AG10803 (cell line): Measurements from ENCODE around the gene HTR2B.

ENCODE experiments used
- DNase-seq: peaks from one replicate; pipeline ENCODE4 v3.0.0; 2010; ENCODE audit warnings: low read depth
- H3K4me3 ChIP-seq: 2 replicates; pipeline ENCODE4 v1.5.1; 2011; ENCODE audit warnings: mild to moderate bottlenecking, low read length, control low read depth
- TF ChIP-seq, protein P1 (sequence below): conservative IDR thresholded peaks from 2 replicates; pipeline ENCODE4 v1.5.1; 2011; ENCODE audit warnings: mild to moderate bottlenecking, low read length, control low read depth, inconsistent platforms

Gene HTR2B

DNA sequence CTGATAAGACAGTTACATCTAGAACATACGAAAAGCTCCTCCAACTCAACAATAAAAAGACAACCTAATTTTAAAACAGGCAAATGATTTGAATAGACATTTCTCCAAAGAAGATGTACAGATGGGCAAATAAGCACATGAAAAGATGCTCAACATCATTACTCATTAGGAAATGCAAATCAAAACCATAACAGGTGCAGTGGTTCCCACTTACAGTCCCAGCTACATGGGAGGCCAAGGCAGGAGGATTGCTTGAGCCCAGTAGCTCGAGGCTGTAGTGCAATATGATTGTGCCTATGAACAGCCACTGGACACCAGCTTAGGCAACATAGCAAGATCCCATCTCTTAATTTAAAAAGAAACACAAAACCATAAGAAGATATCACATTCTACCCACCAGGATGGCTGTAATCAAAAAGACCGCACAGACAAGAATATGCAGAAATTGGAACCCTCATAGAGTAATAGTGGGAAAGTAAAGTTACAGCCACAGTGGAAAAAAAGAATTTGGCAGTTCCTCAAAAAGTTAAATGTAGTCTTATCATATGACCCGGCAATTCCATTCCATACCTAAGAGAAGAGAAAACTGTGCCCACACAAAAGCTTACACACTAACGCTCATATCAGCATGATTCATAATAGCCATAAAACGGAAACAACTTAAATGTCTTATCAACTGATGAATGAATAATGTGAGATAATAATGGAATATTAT is 43.1 kb upstream of the HTR2B start:
- DNase-seq, result no peak
- TF ChIP-seq, protein P1, sequence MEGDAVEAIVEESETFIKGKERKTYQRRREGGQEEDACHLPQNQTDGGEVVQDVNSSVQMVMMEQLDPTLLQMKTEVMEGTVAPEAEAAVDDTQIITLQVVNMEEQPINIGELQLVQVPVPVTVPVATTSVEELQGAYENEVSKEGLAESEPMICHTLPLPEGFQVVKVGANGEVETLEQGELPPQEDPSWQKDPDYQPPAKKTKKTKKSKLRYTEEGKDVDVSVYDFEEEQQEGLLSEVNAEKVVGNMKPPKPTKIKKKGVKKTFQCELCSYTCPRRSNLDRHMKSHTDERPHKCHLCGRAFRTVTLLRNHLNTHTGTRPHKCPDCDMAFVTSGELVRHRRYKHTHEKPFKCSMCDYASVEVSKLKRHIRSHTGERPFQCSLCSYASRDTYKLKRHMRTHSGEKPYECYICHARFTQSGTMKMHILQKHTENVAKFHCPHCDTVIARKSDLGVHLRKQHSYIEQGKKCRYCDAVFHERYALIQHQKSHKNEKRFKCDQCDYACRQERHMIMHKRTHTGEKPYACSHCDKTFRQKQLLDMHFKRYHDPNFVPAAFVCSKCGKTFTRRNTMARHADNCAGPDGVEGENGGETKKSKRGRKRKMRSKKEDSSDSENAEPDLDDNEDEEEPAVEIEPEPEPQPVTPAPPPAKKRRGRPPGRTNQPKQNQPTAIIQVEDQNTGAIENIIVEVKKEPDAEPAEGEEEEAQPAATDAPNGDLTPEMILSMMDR, result no peak
- H3K4me3 ChIP-seq, result no peak overlapping the region

DNA sequence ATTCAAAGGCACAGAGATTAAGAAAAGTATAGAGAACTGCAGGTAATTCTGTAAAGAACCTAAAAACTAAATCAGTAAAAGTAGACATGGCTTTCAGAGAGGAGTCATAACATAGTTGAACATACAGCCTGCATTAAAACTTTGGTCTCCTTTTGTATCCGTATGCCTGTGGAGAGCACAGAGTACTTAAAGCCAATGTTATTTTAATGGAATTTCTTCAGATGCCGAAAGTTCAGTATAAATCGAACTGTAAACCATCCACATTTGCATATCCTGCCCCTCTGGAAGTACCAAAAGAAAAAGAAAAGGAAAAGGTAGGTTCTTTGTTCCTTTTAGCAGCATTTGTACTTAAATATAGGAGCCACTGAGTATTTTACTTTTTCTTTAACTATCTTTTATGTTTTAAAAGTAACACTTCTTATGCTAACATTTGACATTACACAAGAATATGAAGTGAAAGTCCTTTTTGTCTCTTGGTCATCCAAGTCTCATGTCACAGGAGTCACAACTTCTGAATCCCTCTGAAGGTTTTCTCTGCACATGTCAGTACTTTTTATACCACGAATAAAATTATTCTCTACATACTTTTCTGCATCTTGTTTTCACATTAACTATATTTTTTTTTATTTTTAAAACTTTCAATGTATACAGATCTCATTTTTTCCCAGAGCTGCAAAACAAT is 38.7 kb upstream of the HTR2B start:
- H3K4me3 ChIP-seq, result no peak overlapping the region
- TF ChIP-seq, protein P1, result no peak
- no peak for DNase-seq

GRCh38 chr2:231163011-231163410 is 38.2 kb upstream of the HTR2B start:
- TF ChIP-seq, protein P1, result no peak
- no peak overlapping the region for H3K4me3 ChIP-seq
- DNase-seq, result no peak

GRCh38 chr2:231161877-231162329 is 37.1 kb upstream of the HTR2B start:
- peak; percentile 99 for DNase-seq
- TF ChIP-seq, protein P1, result no peak
- H3K4me3 ChIP-seq, result no peak overlapping the region

- no peak overlapping the region for H3K4me3 ChIP-seq
- no peak for DNase-seq
- TF ChIP-seq, protein P1, result no peak
These were observed 36.5 kb upstream of the HTR2B start for GRCh38 chr2:231161252-231161839.

DNA sequence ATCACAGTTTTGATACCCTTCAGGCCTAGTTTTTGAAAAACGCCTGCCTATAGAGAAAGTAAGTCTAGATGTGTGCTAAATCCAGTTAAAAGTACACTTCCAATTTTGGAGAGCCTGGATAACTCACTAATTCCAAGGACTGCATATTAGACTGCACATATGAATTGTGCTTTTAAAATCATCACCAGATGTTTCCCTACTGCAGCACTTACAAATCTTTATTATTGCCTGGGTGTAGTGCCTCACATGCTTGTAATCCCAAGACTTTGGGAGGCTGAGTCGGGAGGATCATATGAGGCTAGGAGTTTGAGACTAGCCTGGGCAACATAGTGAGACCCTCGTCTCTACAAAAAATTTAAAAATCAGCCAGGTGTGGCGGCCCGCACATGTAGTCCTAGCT is 35.9 kb upstream of the HTR2B start:
- TF ChIP-seq, protein P1, result no peak
- no peak overlapping the region for H3K4me3 ChIP-seq
- peak; percentile 67 for DNase-seq
